Omental fat pad (tissue), 4 donors: ENCODE results near the gene CRHR2. TPM values are rescaled to one million over a fixed set of nuclear protein-coding genes. Genes with fewer than 3 reads are reported as not detected.

ENCODE experiments used
- ATAC-seq: fragments of 150-250 bp; one replicate; pipeline ENCODE4 v1.9.1; 2016; ENCODE audit warnings: mild to moderate bottlenecking, moderate library complexity; ENCODE audit not compliant: low FRiP score
- DNase-seq: peaks from one replicate; pipeline ENCODE4 v3.0.0-alpha.2; 2019; ENCODE audit warnings: low spot score
- CTCF ChIP-seq, 3 donors: fragments of 450-650 bp; IDR thresholded peaks; one replicate each; pipeline ENCODE4 v1.5.1; 2016 to 2017; ENCODE audit warnings: antibody characterized with exemption in 3 of 3, mild to moderate bottlenecking in 3 of 3, moderate library complexity in 2 of 3
- total RNA-seq, 4 donors: library from RNA; depleted of rRNA; stranded (reverse); fragments of >200 nt; gene quantifications; one replicate each; pipeline ENCODE4 v1.1.0, GENCODE V29; 2016

The CRHR2 gene
- total RNA-seq, 4 donors from 2014 or later, result 0.95 TPM; not detected in 3

GRCh38 chr7:30671793-30672465 lies 10.3 kb downstream of the CRHR2 start:
- ATAC-seq, result no peak
- no peak for DNase-seq
- no peak for TF ChIP-seq CTCF (IDR thresholded peaks at IDR 0.05)

- DNase-seq (no peak), ATAC-seq (no peak)
- no peak for TF ChIP-seq CTCF (IDR thresholded peaks at IDR 0.05)
Measured at GRCh38 chr7:30668102-30668501, 14.2 kb downstream of the CRHR2 start.

GRCh38 chr7:30667172-30667571 lies 15.1 kb downstream of the CRHR2 start:
- no peak for TF ChIP-seq CTCF (IDR thresholded peaks at IDR 0.05)
- ATAC-seq (no peak), DNase-seq (no peak)

GRCh38 chr7:30665449-30665848 lies 16.8 kb downstream of the CRHR2 start:
- no peak for ATAC-seq
- DNase-seq, result no peak
- no peak for TF ChIP-seq CTCF (IDR thresholded peaks at IDR 0.05)

- no peak for TF ChIP-seq CTCF (IDR thresholded peaks at IDR 0.05)
- ATAC-seq (no peak), DNase-seq (no peak)
Measured at GRCh38 chr7:30665043-30665442, 17.2 kb downstream of the CRHR2 start.

GRCh38 chr7:30664184-30664885 lies 17.9 kb downstream of the CRHR2 start:
- ATAC-seq (no peak), DNase-seq (no peak)
- TF ChIP-seq CTCF (IDR thresholded peaks at IDR 0.05), result no peak

- TF ChIP-seq CTCF (IDR thresholded peaks at IDR 0.05), result no peak
- ATAC-seq, result no peak
- no peak for DNase-seq
Measured at GRCh38 chr7:30663414-30663813, 18.8 kb downstream of the CRHR2 start.
